IMR-90 (cell line): ENCODE results near the gene FPR3. TPM values are rescaled to one million over a fixed set of nuclear protein-coding genes. Genes with fewer than 3 reads are reported as not detected.

Source experiments
- ATAC-seq: fragments of 200-7000 bp; cut with Tn5 transposase; 2 replicates; pipeline ENCODE4 v1.9.1; 2020; ENCODE audit warnings: low read depth, mild to moderate bottlenecking, moderate library complexity
- BruUV-seq: library from RNA; stranded (reverse); fragments of 400-500 nt; replicated peaks from 2 replicates; lab custom pipeline; 2021; lab: Mats Ljungman, UMichigan
- CTCF ChIA-PET: fragments of 300-600 bp; formaldehyde crosslinking; extraction: SDS; loops from one replicate; lab custom pipeline; 2021; ENCODE audit warnings: antibody characterized with exemption; lab: Yijun Ruan, JAX
- POLR2A ChIA-PET: fragments of 300-600 bp; sonication (Branson Sonifier 250); formaldehyde crosslinking; loops from one replicate; lab custom pipeline; 2022; ENCODE audit warnings: antibody characterized with exemption; ENCODE audit not compliant: unreplicated experiment; lab: Charles Lee
- DNase-seq: peaks from one replicate; pipeline ENCODE4 v3.0.0; 2013
- H2AFZ ChIP-seq: replicated peaks from 2 replicates; pipeline ENCODE3; 2013; ENCODE audit warnings: low read length, mild to moderate bottlenecking; ENCODE audit not compliant: poor library complexity
- H2AK5ac ChIP-seq: 2 replicates; pipeline ENCODE4 v1.6.1; 2013; ENCODE audit warnings: low read depth, low read length, inconsistent platforms
- H2AK9ac ChIP-seq: replicated peaks from 2 replicates; pipeline ENCODE3; 2013; ENCODE audit warnings: mild to moderate bottlenecking, low read depth, low read length, moderate library complexity; ENCODE audit not compliant: poor library complexity
- H2BK120ac ChIP-seq: 2 replicates; pipeline ENCODE4 v1.6.1; 2013; ENCODE audit warnings: low read depth, low read length, inconsistent platforms
- H2BK15ac ChIP-seq: 3 replicates; pipeline ENCODE4 v1.6.1; 2013; ENCODE audit warnings: low read depth, low read length, inconsistent platforms
- H2BK20ac ChIP-seq: 2 replicates; pipeline ENCODE4 v1.6.1; 2013; ENCODE audit warnings: low read depth, mild to moderate bottlenecking, inconsistent platforms, low read length, moderate library complexity
- H2BK5ac ChIP-seq: 2 replicates; pipeline ENCODE4 v1.6.1; 2013; ENCODE audit warnings: mild to moderate bottlenecking, low read depth, low read length, inconsistent platforms; ENCODE audit not compliant: poor library complexity, severe bottlenecking
- H3K14ac ChIP-seq: replicated peaks from 2 replicates; pipeline ENCODE4 v1.6.1; 2013; ENCODE audit warnings: low read depth, low read length, inconsistent platforms
- H3K18ac ChIP-seq: 2 replicates; pipeline ENCODE4 v1.6.1; 2013; ENCODE audit warnings: low read depth, low read length, control low read depth
- H3K23ac ChIP-seq: 2 replicates; pipeline ENCODE4 v1.6.1; 2013; ENCODE audit warnings: low read depth, low read length, inconsistent platforms
- H3K27ac ChIP-seq: 2 replicates; pipeline ENCODE4 v1.5.1; 2013; ENCODE audit warnings: mild to moderate bottlenecking, control low read depth, low read length; ENCODE audit not compliant: insufficient read depth
- H3K27me3 ChIP-seq: 2 replicates; pipeline ENCODE4 v1.6.1; 2013; ENCODE audit warnings: low read length; ENCODE audit not compliant: control insufficient read depth, insufficient read depth
- H3K36me3 ChIP-seq: 2 replicates; pipeline ENCODE4 v1.6.1; 2013; ENCODE audit warnings: low read length, mixed read lengths; ENCODE audit not compliant: control insufficient read depth, insufficient read depth
- H3K4ac ChIP-seq: 2 replicates; pipeline ENCODE4 v1.6.1; 2013; ENCODE audit warnings: low read depth, low read length, inconsistent platforms
- H3K4me1 ChIP-seq: 2 replicates; pipeline ENCODE4 v1.6.1; 2013; ENCODE audit warnings: low read length, mixed read lengths; ENCODE audit not compliant: control insufficient read depth, insufficient read depth
- H3K4me2 ChIP-seq: 2 replicates; pipeline ENCODE4 v1.6.1; 2013; ENCODE audit warnings: low read depth, mild to moderate bottlenecking, control low read depth, low read length, moderate library complexity
- H3K4me3 ChIP-seq: 2 replicates; pipeline ENCODE4 v1.5.1; 2013; ENCODE audit warnings: low read depth, mild to moderate bottlenecking, control low read depth, low read length, moderate library complexity; ENCODE audit not compliant: insufficient read depth
- H3K56ac ChIP-seq: 2 replicates; pipeline ENCODE4 v1.6.1; 2013; ENCODE audit warnings: low read length, inconsistent platforms; ENCODE audit not compliant: insufficient read depth; ENCODE audit errors: extremely low read depth
- H3K79me1 ChIP-seq, 2 experiments: 2 replicates each; pipeline ENCODE4 v1.6.1; 2013; ENCODE audit warnings: low read length in 2 of 2, inconsistent platforms in 1 of 2, low read depth in 1 of 2
- H3K9ac ChIP-seq: 2 replicates; pipeline ENCODE4 v1.6.1; 2013; ENCODE audit warnings: low read depth, low read length, control low read depth
- H3K9me1 ChIP-seq: 2 replicates; pipeline ENCODE4 v1.6.1; 2013; ENCODE audit warnings: low read length, inconsistent platforms; ENCODE audit not compliant: insufficient read depth
- H3K9me3 ChIP-seq: 2 replicates; pipeline ENCODE4 v1.6.1; 2013; ENCODE audit warnings: low read length; ENCODE audit not compliant: control insufficient read depth, insufficient read depth
- H4K20me1 ChIP-seq: 2 replicates; pipeline ENCODE4 v1.6.1; 2013; ENCODE audit warnings: low read length, inconsistent platforms; ENCODE audit not compliant: insufficient read depth
- H4K5ac ChIP-seq: 2 replicates; pipeline ENCODE4 v1.6.1; 2013; ENCODE audit warnings: mild to moderate bottlenecking, low read depth, low read length, control low read depth
- H4K8ac ChIP-seq, 2 experiments: 2 replicates each; pipeline ENCODE4 v1.6.1; 2013; ENCODE audit warnings: low read depth in 2 of 2, low read length in 2 of 2, control low read depth in 1 of 2, inconsistent platforms in 1 of 2
- H4K91ac ChIP-seq: 2 replicates; pipeline ENCODE4 v1.6.1; 2013; ENCODE audit warnings: low read depth, low read length, inconsistent platforms; ENCODE audit not compliant: insufficient read depth
- BHLHE40 ChIP-seq: fragments of 150-350 bp; IDR thresholded peaks from 2 replicates; pipeline ENCODE4 v1.6.1; 2016; ENCODE audit warnings: mild to moderate bottlenecking, low read depth, low read length
- CEBPB ChIP-seq: IDR thresholded peaks from 2 replicates; pipeline ENCODE4 v1.6.1; 2012; ENCODE audit warnings: low read depth, low read length, improper control_type of control experiment
- CHD1 ChIP-seq: IDR thresholded peaks from 2 replicates; pipeline ENCODE4 v1.6.1; 2012; ENCODE audit warnings: low read depth, low read length, improper control_type of control experiment
- FOS ChIP-seq: fragments of 150-350 bp; IDR thresholded peaks from 2 replicates; pipeline ENCODE4 v1.6.1; 2016; ENCODE audit warnings: low read depth, low read length
- MAFK ChIP-seq: IDR thresholded peaks from 2 replicates; pipeline ENCODE4 v1.6.1; 2012; ENCODE audit warnings: low read depth, low read length, improper control_type of control experiment
- MAZ ChIP-seq: IDR thresholded peaks from 2 replicates; pipeline ENCODE4 v1.6.1; 2012; ENCODE audit warnings: low read depth, mild to moderate bottlenecking, low read length, improper control_type of control experiment, moderate library complexity, borderline replicate concordance
- MXI1 ChIP-seq: IDR thresholded peaks from 2 replicates; pipeline ENCODE4 v1.6.1; 2012; ENCODE audit warnings: low read depth, mild to moderate bottlenecking, low read length, moderate library complexity, borderline replicate concordance
- NFE2L2 ChIP-seq: fragments of 150-350 bp; IDR thresholded peaks from 2 replicates; pipeline ENCODE4 v1.6.1; 2016; ENCODE audit warnings: low read depth, mild to moderate bottlenecking, low read length
- POLR2A ChIP-seq: IDR thresholded peaks from 2 replicates; pipeline ENCODE4 v1.6.1; 2012; ENCODE audit warnings: mild to moderate bottlenecking, low read depth, low read length
- RAD21 ChIP-seq: IDR thresholded peaks from 2 replicates; pipeline ENCODE4 v1.6.1; 2012; ENCODE audit warnings: low read length, improper control_type of control experiment
- RCOR1 ChIP-seq: IDR thresholded peaks from 2 replicates; pipeline ENCODE4 v1.6.1; 2012; ENCODE audit warnings: mild to moderate bottlenecking, low read length, improper control_type of control experiment; ENCODE audit not compliant: insufficient replicate concordance
- RFX5 ChIP-seq: IDR thresholded peaks from 2 replicates; pipeline ENCODE4 v1.8.0; 2012; ENCODE audit warnings: low read depth, mild to moderate bottlenecking, low read length, moderate library complexity
- SMC3 ChIP-seq: fragments of 150-350 bp; IDR thresholded peaks from 2 replicates; pipeline ENCODE4 v1.6.1; 2016; ENCODE audit warnings: low read depth, mild to moderate bottlenecking, antibody characterized with exemption, low read length, moderate library complexity
- WGBS, 2 experiments: methylation state at CpG; one replicate each; pipeline versions ENCODE4 v1.1.5 to v1.1.7; 2013; ENCODE audit warnings: missing lambda C conversion rate in 2 of 2; ENCODE audit not compliant: insufficient read length in 1 of 2; ENCODE audit errors: extremely low coverage in 2 of 2; 5-methylcytosine and 5-hydroxymethylcytosine counted together
- dilution Hi-C: fragments of 300-500 bp; cut with HindIII; formaldehyde crosslinking; loops from one replicate; pipeline ENCODE4 v1.14.3; 2018; ENCODE audit warnings: low sequenced_read_pairs; ENCODE audit not compliant: unreplicated experiment
- in situ Hi-C: fragments of 300-500 bp; cut with MboI; formaldehyde crosslinking; loops from 3 replicates; pipeline ENCODE4 v1.14.3; 2019; ENCODE audit warnings: low sequenced_read_pairs, inconsistent platforms, mixed read lengths
- intact Hi-C: fragments of 100-400 bp; cut with micrococcal nuclease; formaldehyde crosslinking; loops from 2 replicates; pipeline ENCODE4 v1.10.0; 2022
- polyA plus RNA-seq, 3 experiments: library from polyadenylated mRNA; depleted of rRNA; stranded (reverse); fragments of >200 nt; gene quantifications; 2 replicates each; pipeline ENCODE4 v1.2.3, GENCODE V29; 2012; ENCODE audit warnings: low replicate concordance in 1 of 3
- total RNA-seq: library from RNA; depleted of rRNA; stranded (reverse); fragments of >200 nt; gene quantifications from 2 replicates; pipeline ENCODE4 v1.2.3, GENCODE V29; 2012
- TF ChIP-seq, protein P1 (sequence below): conservative IDR thresholded peaks from 2 replicates; pipeline ENCODE4 v1.5.1; 2012; ENCODE audit warnings: mild to moderate bottlenecking, low read depth, low read length, improper control_type of control experiment
- TF ChIP-seq, protein P2 (sequence below): fragments of 150-350 bp; IDR thresholded peaks from 2 replicates; pipeline ENCODE4 v1.6.1; 2017; ENCODE audit warnings: mild to moderate bottlenecking, antibody characterized with exemption, low read length, low read depth
- TF ChIP-seq, protein P3 (sequence below): fragments of 150-350 bp; IDR thresholded peaks from 2 replicates; pipeline ENCODE4 v1.6.1; 2016; ENCODE audit warnings: low read depth, mild to moderate bottlenecking, low read length, moderate library complexity, borderline replicate concordance

FPR3 gene
- total and polyA plus RNA-seq, 2 of the 4 experiments (the other 2 are of a cell fraction): not detected

DNA sequence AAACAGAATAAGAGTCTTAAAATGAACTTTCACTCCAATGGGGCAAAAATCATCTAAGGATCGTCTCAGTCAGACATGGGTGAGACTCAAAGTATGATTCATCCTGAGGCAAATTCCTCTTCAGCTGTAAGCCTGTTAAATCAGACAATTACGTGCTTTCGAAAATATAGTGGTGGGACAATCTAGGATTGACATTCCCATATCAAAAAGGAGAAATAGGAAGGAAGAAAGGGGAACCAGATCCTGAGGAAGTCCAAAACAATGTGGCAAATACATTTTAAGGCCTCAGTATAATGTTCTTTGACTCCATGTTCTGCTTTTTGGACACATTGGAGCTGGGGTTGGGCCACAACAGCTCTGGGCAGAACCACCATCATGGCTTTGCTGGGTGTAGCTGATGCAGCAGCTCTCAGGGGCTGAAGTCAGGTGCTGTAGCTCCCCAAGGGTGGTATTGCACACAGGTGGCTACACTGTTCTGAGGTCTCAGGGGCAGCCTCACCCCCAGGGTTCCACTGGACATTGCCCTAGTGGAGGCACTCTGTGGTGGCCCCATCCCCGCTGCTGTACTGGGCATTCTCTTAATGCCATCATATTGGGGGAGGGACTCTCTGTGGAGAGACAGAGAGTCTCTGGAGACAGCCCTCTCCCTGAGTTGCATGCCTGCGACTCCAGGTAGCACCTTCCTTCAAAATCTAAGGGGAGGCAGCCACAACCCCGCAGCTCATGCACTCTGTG lies 5.7 kb upstream of the FPR3 start:
- CTCF ChIA-PET: no interaction called here
- H3K9ac ChIP-seq: no peak overlapping the region
- H4K5ac ChIP-seq: no peak overlapping the region
- no peak overlapping the region for H2AK5ac ChIP-seq
- H3K4ac ChIP-seq: no peak overlapping the region
- no peak overlapping the region for H3K18ac ChIP-seq
- no peaks in the 10 kb centered on the region for H3K36me3 ChIP-seq
- H3K79me1 ChIP-seq: no peaks in the 10 kb centered on the region
- no peak overlapping the region for H2BK5ac ChIP-seq
- H2BK20ac ChIP-seq: no peak overlapping the region
- H3K27ac ChIP-seq: no peak overlapping the region
- H4K91ac ChIP-seq: no peak overlapping the region
- no peaks in the 10 kb centered on the region for H3K27me3 ChIP-seq
- no peak overlapping the region for H3K23ac ChIP-seq
- no peak overlapping the region for H3K4me3 ChIP-seq
- no peak overlapping the region for H3K4me2 ChIP-seq
- in situ Hi-C loops: no loop called here
- no peak overlapping the region for H2BK15ac ChIP-seq
- dilution Hi-C loops: no loop called here
- no peak overlapping the region for H2AK9ac ChIP-seq
- 40% methylated on average over 1 of the region's 6 CpGs; no CpG with 5 or more reads in 1 of the 2 experiments for WGBS, 2 experiments
- H4K20me1 ChIP-seq: no peaks in the 10 kb centered on the region
- no peak overlapping the region for H4K8ac ChIP-seq
- H3K4me1 ChIP-seq: no peaks in the 10 kb centered on the region
- POLR2A ChIA-PET: no interaction called here
- no TSS peak for BruUV-seq
- no peaks in the 10 kb centered on the region for H3K9me1 ChIP-seq
- no peak overlapping the region for H3K56ac ChIP-seq
- H3K14ac ChIP-seq: no peak overlapping the region
- no peak for ATAC-seq
- peaks cover 2% of the 10 kb centered on the region; the same call in 1 of the 2 replicates for H3K9me3 ChIP-seq
- intact Hi-C loops: no loop called here
- H2BK120ac ChIP-seq: no peak overlapping the region
- no peak overlapping the region for H2AFZ ChIP-seq
- no peak for TF ChIP-seq NFE2L2
- TF ChIP-seq MAZ: no peak
- TF ChIP-seq, protein P1, sequence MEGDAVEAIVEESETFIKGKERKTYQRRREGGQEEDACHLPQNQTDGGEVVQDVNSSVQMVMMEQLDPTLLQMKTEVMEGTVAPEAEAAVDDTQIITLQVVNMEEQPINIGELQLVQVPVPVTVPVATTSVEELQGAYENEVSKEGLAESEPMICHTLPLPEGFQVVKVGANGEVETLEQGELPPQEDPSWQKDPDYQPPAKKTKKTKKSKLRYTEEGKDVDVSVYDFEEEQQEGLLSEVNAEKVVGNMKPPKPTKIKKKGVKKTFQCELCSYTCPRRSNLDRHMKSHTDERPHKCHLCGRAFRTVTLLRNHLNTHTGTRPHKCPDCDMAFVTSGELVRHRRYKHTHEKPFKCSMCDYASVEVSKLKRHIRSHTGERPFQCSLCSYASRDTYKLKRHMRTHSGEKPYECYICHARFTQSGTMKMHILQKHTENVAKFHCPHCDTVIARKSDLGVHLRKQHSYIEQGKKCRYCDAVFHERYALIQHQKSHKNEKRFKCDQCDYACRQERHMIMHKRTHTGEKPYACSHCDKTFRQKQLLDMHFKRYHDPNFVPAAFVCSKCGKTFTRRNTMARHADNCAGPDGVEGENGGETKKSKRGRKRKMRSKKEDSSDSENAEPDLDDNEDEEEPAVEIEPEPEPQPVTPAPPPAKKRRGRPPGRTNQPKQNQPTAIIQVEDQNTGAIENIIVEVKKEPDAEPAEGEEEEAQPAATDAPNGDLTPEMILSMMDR: no peak
- no peak for TF ChIP-seq RFX5
- TF ChIP-seq CEBPB: no peak
- no peak for TF ChIP-seq FOS
- TF ChIP-seq MAFK: no peak
- TF ChIP-seq POLR2A: no peak
- TF ChIP-seq, protein P2, sequence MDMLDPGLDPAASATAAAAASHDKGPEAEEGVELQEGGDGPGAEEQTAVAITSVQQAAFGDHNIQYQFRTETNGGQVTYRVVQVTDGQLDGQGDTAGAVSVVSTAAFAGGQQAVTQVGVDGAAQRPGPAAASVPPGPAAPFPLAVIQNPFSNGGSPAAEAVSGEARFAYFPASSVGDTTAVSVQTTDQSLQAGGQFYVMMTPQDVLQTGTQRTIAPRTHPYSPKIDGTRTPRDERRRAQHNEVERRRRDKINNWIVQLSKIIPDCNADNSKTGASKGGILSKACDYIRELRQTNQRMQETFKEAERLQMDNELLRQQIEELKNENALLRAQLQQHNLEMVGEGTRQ: no peak
- no peak for TF ChIP-seq CHD1
- TF ChIP-seq BHLHE40: no peak
- no peak for TF ChIP-seq SMC3
- no peak for TF ChIP-seq RAD21
- TF ChIP-seq, protein P3, sequence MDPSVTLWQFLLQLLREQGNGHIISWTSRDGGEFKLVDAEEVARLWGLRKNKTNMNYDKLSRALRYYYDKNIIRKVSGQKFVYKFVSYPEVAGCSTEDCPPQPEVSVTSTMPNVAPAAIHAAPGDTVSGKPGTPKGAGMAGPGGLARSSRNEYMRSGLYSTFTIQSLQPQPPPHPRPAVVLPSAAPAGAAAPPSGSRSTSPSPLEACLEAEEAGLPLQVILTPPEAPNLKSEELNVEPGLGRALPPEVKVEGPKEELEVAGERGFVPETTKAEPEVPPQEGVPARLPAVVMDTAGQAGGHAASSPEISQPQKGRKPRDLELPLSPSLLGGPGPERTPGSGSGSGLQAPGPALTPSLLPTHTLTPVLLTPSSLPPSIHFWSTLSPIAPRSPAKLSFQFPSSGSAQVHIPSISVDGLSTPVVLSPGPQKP: no peak
- no peak for TF ChIP-seq RCOR1
- TF ChIP-seq MXI1: no peak
- no peak for DNase-seq
